ENCODE measurements around the gene PODNL1. TPM values are rescaled to one million over a fixed set of nuclear protein-coding genes. Genes with fewer than 3 reads are reported as not detected.

PODNL1 gene
- total and polyA plus RNA-seq, 8 donors, result 1.3 to 17.9 (median 1.7) TPM

DNA sequence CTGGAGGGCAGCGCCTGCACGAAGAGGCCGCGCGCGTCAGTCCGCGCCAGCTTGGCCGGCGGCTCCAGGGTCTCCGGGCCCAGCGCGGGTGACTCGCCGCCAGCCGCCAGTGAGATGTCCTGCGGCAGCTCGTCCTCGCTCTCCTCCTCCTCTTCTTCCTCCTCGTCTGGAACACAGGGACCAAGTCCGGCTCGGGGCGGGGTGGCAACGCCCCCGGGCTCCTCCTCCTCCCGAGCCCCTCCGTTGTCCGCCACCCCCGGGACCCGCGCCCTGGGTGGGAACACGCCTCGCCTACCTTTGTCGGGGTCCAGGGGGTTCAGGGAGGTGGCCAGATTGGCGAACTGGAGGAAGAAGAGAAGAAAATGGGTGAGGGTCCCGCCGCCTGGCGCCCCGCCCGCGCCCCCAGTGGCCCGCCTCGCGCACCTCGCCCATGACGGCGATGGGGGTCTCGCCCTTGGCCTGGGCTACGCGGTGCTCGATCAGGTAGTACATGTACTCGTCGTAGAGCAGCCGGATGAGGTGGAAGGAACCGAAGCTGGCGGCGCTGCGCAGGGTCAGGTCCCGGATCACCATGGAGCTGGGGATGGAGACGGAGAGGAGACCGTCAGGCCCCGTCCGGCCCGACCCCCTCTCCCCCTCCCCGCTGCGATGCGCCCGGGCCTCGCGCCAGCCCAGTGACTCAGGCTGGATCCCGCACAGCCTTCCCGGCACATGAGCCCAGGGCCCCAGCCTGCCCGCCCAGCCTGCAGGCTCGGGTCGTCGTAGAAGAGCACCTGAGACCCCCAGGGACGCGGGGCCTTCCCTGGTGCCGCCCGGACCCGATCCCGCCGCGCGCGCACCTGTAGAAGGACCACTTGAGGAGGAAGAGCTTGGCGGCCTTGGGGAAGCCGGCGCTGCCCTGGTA, 24.7 kb upstream of the PODNL1 start:
- no peaks in the 10 kb centered on the region for H3K9me3 ChIP-seq
- no peaks in the 10 kb centered on the region for H3K4me1 ChIP-seq
- DNase-seq (peak in 2 of 4 donors; percentile 65 to 76), ATAC-seq (peak; percentile 25)
- TF ChIP-seq, protein P1, sequence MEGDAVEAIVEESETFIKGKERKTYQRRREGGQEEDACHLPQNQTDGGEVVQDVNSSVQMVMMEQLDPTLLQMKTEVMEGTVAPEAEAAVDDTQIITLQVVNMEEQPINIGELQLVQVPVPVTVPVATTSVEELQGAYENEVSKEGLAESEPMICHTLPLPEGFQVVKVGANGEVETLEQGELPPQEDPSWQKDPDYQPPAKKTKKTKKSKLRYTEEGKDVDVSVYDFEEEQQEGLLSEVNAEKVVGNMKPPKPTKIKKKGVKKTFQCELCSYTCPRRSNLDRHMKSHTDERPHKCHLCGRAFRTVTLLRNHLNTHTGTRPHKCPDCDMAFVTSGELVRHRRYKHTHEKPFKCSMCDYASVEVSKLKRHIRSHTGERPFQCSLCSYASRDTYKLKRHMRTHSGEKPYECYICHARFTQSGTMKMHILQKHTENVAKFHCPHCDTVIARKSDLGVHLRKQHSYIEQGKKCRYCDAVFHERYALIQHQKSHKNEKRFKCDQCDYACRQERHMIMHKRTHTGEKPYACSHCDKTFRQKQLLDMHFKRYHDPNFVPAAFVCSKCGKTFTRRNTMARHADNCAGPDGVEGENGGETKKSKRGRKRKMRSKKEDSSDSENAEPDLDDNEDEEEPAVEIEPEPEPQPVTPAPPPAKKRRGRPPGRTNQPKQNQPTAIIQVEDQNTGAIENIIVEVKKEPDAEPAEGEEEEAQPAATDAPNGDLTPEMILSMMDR (IDR thresholded peaks at IDR 0.05), result no peak
- H3K27ac ChIP-seq, result no peak overlapping the region
- peaks cover 0 to 100% of the 10 kb centered on the region in 2 donors for H3K36me3 ChIP-seq
- no peaks in the 10 kb centered on the region for H3K27me3 ChIP-seq
- intact Hi-C loops (cut with DNase I), result no loop called here
- no peak overlapping the region for H3K4me3 ChIP-seq

GRCh38 chr19:13961826-13962698, 23.8 kb upstream of the PODNL1 start:
- Histone ChIP-seq H3K36me3 (peaks cover 0 to 100% of the 10 kb centered on the region in 2 donors), H3K27ac (no peak overlapping the region), H3K4me3 (no peak overlapping the region), H3K27me3 (no peaks in the 10 kb centered on the region), H3K4me1 (no peaks in the 10 kb centered on the region), H3K9me3 (no peaks in the 10 kb centered on the region)
- TF ChIP-seq, protein P1 (IDR thresholded peaks at IDR 0.05), result no peak
- DNase-seq, result peak in 1 of 4 donors; percentile 72
- peak; percentile 21 for ATAC-seq
- intact Hi-C loops (cut with DNase I), result no loop called here

- peaks cover 0 to 100% of the 10 kb centered on the region in 2 donors for H3K36me3 ChIP-seq
- ATAC-seq (no peak), DNase-seq (peak in 1 of 4 donors; percentile 66)
- no peak overlapping the region for H3K4me3 ChIP-seq
- TF ChIP-seq, protein P1 (IDR thresholded peaks at IDR 0.05), result no peak
- no peaks in the 10 kb centered on the region for H3K27me3 ChIP-seq
- H3K9me3 ChIP-seq, result no peaks in the 10 kb centered on the region
- H3K27ac ChIP-seq, result no peak overlapping the region
- intact Hi-C loops (cut with DNase I), result no loop called here
- no peaks in the 10 kb centered on the region for H3K4me1 ChIP-seq
Observed at GRCh38 chr19:13960863-13961784, 22.9 kb upstream of the PODNL1 start.

DNA sequence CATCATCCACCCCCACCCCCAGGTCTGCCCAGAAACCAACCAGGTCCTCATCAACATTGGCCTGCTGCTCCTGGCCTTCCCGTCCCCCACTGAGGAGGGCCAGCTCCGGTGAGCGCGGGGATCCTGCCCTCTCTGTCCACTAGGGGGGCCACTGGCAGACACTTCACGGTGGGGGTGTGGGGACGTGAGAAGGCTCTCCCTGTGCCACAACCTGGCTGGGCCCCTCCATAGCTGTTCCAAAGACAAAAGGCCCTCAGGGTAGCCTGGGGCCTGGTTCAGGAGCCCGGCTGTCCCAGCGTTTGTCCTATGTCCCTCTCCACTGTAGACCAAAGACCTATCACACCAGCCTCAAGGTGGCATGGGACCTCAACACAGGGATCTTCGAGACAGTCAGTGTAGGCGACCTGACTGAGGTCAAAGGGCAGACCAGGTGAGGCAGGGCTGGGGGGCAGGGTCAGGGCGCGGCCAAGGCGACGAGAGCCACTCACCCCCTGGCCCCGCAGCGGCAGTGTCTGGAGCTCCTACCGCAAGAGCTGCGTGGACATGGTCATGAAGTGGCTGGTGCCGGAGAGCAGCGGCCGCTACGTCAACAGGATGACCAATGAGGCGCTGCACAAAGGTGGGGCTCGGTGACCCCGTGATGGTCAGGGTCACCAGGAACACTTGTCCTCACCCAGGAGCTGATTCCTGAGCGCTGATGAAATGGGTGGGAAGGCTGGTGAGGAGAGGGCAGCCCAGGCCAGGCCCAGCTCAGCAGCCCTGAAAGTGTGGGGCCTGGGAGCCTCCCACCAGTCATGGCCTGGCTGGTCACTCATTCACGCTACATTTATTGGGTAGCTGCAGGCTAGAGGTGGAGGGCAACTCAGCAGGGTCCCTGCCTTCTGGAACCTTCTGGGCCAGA, 22.0 kb upstream of the PODNL1 start:
- DNase-seq, result peak in 1 of 4 donors; percentile 70

More for the DNA sequence above, 22.0 kb upstream of the PODNL1 start:
- H3K36me3 ChIP-seq, result peaks cover 0 to 100% of the 10 kb centered on the region in 2 donors
- no peak overlapping the region for H3K4me3 ChIP-seq
- TF ChIP-seq, protein P1 (IDR thresholded peaks at IDR 0.05), result peak in 1 of 2 donors; percentile 14
- no peaks in the 10 kb centered on the region for H3K4me1 ChIP-seq
- no peak overlapping the region for H3K27ac ChIP-seq
- no peaks in the 10 kb centered on the region for H3K9me3 ChIP-seq
- intact Hi-C loops (cut with DNase I), result no loop called here
- no peak for ATAC-seq
- no peaks in the 10 kb centered on the region for H3K27me3 ChIP-seq

Measured in left lung (tissue), 10 donors.